A673 (cell line): ENCODE data around the gene CELF4.

Source experiments
- EZH2 ChIP-seq: fragments of 200-600 bp; sonication (generic); IDR thresholded peaks from 2 replicates; pipeline ENCODE4 v1.6.1; 2017; ENCODE audit warnings: borderline replicate concordance, low read depth, mild to moderate bottlenecking, mixed read lengths, antibody characterized with exemption, low read length; ENCODE audit not compliant: poor library complexity, severe bottlenecking
- TF ChIP-seq, protein P1 (sequence below): fragments of 300-800, 200-600 bp; sonication (generic); conservative IDR thresholded peaks from 2 replicates; pipeline ENCODE4 v1.5.1; 2017; ENCODE audit warnings: low read depth, mild to moderate bottlenecking, antibody characterized with exemption, low read length, moderate library complexity, mixed read lengths

DNA sequence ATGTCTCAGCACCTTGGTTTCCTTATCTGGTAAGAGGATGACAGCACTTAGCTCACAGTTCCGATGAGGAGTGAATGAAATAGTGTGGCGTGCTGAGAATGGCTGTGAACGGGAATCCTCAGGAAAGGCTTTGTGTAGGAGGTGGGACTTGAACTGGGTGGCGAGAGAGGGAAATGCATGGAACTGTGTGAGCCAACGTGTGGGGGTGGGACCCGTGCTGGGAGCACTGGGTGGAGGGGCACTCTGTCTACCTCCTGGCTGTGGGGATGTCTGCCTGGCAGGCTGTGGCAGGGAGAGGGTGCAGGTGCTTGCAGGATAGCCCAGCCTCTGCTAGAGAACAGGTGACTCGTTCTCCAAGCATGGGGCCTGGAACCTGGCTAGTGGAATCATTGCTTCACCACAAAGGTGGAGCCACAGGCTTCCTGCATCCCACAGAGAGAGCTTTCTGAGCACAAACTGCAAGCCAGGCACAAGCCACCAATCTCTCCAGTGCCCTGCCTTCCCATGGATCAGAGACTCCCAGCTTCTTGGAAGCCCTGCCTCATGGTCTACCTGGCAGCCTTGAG lies 145.2 kb downstream of the CELF4 start:
- TF ChIP-seq, protein P1, sequence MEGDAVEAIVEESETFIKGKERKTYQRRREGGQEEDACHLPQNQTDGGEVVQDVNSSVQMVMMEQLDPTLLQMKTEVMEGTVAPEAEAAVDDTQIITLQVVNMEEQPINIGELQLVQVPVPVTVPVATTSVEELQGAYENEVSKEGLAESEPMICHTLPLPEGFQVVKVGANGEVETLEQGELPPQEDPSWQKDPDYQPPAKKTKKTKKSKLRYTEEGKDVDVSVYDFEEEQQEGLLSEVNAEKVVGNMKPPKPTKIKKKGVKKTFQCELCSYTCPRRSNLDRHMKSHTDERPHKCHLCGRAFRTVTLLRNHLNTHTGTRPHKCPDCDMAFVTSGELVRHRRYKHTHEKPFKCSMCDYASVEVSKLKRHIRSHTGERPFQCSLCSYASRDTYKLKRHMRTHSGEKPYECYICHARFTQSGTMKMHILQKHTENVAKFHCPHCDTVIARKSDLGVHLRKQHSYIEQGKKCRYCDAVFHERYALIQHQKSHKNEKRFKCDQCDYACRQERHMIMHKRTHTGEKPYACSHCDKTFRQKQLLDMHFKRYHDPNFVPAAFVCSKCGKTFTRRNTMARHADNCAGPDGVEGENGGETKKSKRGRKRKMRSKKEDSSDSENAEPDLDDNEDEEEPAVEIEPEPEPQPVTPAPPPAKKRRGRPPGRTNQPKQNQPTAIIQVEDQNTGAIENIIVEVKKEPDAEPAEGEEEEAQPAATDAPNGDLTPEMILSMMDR, result no peak
- TF ChIP-seq EZH2, result no peak
